ENCODE data around the gene NCK2.

The NCK2 gene

GRCh38 chr2:105794926-105795574 is 50.3 kb downstream of the NCK2 start:
- no peak for DNase-seq

- DNase-seq, result no peak
These were observed 50.8 kb downstream of the NCK2 start for GRCh38 chr2:105795575-105795934.

GRCh38 chr2:105796131-105796638 is 51.5 kb downstream of the NCK2 start:
- no peak for DNase-seq

GRCh38 chr2:105796791-105797190 is 52.1 kb downstream of the NCK2 start:
- no peak for DNase-seq

GRCh38 chr2:105797298-105797819 is 52.6 kb downstream of the NCK2 start:
- no peak for DNase-seq

- no peak for DNase-seq
These were observed 53.9 kb downstream of the NCK2 start for GRCh38 chr2:105798595-105798994.

- no peak for DNase-seq
These were observed 55.5 kb downstream of the NCK2 start for GRCh38 chr2:105800036-105800713.

- no peak for DNase-seq
These were observed 56.4 kb downstream of the NCK2 start for GRCh38 chr2:105800953-105801635.

GRCh38 chr2:105801961-105802360 is 57.2 kb downstream of the NCK2 start:
- no peak for DNase-seq

GRCh38 chr2:105802587-105802986 is 57.9 kb downstream of the NCK2 start:
- DNase-seq, result peak; percentile 52

GRCh38 chr2:105803337-105803736 is 58.6 kb downstream of the NCK2 start:
- no peak for DNase-seq

- no peak for DNase-seq
These were observed 59.1 kb downstream of the NCK2 start for GRCh38 chr2:105803773-105804172.

- DNase-seq, result no peak
These were observed 59.6 kb downstream of the NCK2 start for GRCh38 chr2:105804266-105804665.

- no peak for DNase-seq
These were observed 62.3 kb downstream of the NCK2 start for GRCh38 chr2:105806996-105807395.

GRCh38 chr2:105808423-105809096 is 63.8 kb downstream of the NCK2 start:
- no peak for DNase-seq

- DNase-seq, result no peak
These were observed 64.4 kb downstream of the NCK2 start for GRCh38 chr2:105809097-105809473.

GRCh38 chr2:105809723-105810122 is 65.0 kb downstream of the NCK2 start:
- DNase-seq, result no peak

GRCh38 chr2:105812180-105813044 is 67.7 kb downstream of the NCK2 start:
- no peak for DNase-seq

GRCh38 chr2:105813045-105813315 is 68.3 kb downstream of the NCK2 start:
- no peak for DNase-seq

- no peak for DNase-seq
These were observed 68.7 kb downstream of the NCK2 start for GRCh38 chr2:105813405-105813804.

GRCh38 chr2:105814291-105814940 is 69.7 kb downstream of the NCK2 start:
- DNase-seq, result no peak

- DNase-seq, result no peak
These were observed 70.7 kb downstream of the NCK2 start for GRCh38 chr2:105815401-105815800.

Data from T-helper 9 cell (primary cell).